GM21515 (cell line): ENCODE results near the gene ARHGAP6.

Experiments used
- ATAC-seq: cut with Tn5 transposase; IDR thresholded peaks from one replicate; pipeline ENCODE4 v1.9.1; 2021; ENCODE audit not compliant: unreplicated experiment

The ARHGAP6 gene

GRCh38 chrX:11465648-11466411, 199.9 kb downstream of the ARHGAP6 start:
- no peak for ATAC-seq

GRCh38 chrX:11464836-11465463, 200.8 kb downstream of the ARHGAP6 start:
- ATAC-seq = no peak

DNA sequence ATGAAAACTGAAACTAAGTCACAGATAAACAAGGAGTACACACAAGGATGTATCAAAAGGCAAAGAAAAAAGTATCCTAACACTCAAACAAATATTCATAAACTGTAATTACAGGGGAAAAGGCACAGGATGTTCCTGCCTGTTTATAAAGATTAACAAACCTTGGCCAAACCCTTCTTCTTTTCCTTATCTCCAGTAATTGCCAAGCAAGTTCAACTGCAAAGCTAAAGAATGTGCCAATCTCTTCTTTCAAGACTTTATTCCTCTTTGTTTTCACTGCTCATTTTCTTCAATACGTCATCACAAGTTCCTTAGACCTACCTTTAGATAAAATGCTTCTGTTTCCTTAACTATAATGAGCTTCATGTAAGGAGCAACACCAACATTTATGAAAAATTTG, 201.3 kb downstream of the ARHGAP6 start:
- ATAC-seq = no peak

GRCh38 chrX:11462648-11463047, 203.1 kb downstream of the ARHGAP6 start:
- ATAC-seq = no peak

- ATAC-seq = no peak
Measured at GRCh38 chrX:11462136-11462535, 203.6 kb downstream of the ARHGAP6 start.

DNA sequence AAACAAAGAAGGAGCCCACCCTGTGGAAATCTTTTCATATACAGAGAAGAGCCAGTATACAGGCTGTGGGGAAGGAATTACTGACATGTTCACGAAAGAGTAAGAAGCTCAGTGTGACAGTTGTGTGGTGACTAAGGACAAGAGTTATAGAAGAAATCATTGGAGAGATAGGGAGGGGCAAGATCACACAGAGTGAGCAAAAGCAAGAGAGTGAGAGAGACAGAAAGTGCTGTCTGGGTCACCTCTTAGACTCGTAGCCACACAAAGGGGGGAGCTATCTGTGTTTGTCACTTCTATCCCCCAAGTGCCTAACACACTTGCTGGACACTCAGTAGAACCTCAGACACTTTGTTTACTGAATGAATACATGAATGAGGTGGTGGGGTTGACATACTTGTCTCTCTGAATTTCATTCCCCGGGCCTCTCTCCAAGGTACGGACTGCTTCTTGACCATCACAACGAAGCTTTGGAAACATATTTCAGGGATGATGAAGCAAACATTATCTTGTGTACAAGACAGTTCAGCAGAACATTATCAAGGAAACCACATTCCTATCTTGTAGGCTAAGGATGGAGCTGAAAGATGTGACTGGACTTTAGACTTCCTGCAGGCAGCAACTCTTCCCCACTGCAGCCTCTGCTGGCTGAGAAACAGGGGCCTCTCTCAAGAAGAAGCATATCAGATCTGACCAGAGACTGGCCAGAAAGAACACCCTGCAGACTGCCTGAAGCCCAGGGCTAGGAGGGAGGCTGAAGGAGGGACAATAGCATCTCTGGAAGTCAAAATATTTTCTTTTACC, 204.3 kb downstream of the ARHGAP6 start:
- no peak for ATAC-seq

DNA sequence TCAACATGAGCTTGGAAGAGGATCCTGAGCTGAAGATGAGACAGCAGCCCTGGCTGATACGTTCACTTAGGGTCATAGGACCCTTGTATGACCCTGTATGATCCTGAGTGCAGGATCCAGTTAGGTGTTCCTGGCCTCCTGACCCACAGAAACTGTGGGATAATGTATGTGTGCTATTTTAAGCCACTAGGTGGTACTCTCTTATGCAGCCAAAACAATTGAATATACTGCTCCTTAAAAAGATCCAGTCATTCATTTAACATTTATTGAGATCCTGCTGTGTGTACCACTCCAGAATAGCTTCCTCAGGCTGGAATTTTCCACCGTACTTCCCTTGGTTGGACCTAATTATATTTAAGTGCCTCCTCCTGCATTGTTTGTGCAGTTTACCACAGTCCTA, 205.4 kb downstream of the ARHGAP6 start:
- ATAC-seq = no peak

DNA sequence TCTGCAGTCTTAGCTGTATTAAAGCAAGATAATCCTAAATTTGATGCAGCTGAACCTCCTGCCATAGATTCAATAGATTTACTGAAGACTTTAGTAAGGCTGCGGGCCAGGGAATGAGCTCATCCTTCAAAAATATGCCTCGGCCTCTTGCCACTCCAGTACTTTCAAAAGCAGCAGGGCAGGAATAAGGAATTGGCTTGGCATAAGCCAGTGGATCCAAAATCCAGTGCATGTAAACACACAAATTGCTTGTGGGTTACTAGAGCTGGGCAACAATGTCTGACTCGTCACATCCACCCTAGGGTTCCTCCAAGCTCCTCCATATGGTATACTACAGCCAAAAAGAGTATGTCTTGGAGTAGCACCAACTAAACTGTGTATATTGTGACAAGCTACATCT, 207.6 kb downstream of the ARHGAP6 start:
- no peak for ATAC-seq

DNA sequence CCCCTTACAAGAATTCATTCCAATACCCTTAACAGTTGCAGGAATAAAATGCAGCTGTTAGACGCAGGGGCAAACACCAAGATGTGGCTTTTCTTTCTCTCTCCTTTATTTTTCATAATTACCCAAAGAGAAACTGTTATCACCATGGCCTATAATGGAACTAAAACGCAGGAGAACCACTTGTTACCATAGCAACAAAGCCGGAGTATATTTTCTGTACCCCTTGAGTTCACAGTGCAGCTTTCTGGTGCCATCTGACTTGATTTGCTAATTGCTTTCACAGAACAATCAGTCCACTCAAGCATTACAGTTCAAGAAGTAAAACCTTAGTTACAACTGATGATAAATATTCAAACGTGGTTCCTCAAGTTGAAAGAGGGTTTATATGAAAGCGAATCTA, 214.6 kb downstream of the ARHGAP6 start:
- ATAC-seq = no peak

DNA sequence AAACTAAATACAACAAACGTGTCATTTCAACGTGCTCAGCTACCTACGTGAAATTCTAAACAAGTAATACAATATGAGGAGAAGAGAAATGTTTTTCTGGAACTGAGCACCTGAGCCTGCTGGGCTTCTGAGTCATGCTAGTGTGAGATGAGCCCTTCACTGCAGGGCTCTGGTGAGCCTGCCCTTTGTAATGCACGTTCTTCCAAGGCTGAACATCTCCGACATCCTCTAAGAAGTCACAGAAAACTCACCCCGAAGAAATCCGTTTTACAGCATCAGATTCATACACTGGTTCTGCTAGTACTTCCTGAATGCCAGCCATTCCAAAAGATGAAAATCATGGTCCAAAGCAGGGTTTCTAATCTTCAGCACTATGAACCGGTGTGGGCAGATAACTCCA, 215.4 kb downstream of the ARHGAP6 start:
- ATAC-seq = no peak

DNA sequence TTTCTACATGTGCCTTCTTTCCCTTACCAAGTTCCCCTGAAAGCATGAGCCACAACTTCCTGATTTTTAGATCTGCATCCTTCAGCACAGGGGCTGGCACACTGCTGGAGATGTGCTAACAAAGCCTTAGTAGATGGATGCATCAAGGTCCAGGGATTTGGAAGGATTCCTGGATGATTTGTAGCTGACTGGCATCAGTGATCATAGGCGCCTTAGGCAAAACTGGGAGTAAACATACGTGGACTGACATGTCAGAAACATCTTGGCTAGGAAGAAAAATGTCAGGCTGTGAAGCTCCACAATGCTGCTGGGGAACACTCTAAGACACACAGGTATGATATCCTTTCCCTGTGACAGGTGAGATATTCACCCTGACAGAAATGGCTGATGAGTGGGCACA, 216.1 kb downstream of the ARHGAP6 start:
- no peak for ATAC-seq

DNA sequence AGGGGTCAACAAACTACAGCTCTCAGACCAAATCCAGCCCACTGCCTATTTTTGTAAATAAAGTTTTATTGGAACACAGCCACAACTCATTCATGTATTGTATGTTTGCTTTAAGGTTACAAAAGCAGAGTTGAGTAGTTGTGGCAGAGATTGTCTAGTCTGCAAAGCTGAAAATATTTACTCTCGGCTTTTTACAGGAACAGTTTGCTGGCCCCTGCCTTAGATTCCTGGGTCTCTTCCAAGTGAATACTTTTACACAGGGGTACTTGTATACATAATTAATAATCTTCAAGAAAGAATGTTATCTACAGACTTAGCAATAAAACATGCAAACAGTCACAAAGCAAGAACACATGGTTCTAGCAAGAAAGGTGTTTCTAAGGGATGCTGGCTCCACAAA, 218.3 kb downstream of the ARHGAP6 start:
- ATAC-seq = no peak

DNA sequence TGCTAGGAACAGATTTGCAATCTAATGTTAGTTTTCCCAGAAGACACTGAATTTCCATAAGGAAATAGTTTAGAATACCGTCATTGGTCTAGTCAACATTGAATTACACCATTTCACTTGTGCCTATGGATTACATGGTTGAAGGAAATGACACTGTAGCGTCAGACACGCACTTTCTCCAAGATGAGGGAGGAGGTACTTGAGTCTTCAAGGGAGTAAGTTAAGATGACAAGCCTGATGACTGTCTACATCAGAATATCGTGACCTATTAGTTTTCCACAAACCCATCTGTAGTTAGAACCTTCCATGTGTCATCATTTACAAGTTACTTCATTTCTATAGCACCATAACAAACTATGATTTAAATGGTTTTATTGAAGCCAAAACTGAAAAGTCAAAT, 218.8 kb downstream of the ARHGAP6 start:
- no peak for ATAC-seq

- no peak for ATAC-seq
Measured at GRCh38 chrX:11446336-11446735, 219.4 kb downstream of the ARHGAP6 start.

DNA sequence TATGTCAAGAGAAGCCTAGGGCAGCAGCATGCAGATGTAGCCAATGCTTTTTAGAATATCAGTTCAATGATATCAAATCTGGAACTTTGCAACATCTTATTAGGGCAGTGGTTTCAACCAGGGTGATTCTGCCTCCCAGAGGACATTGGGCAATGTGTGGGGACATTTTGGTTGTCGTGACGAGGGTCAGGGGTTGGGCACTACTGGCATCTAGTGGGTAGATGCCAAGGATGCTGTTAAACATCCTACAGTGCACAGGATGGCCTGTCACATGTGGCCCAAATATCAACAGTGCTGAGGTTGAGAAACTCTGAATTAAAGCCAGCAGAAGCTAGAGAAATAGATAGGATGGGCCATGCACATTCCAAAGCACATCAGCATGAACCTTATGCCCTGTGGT, 220.2 kb downstream of the ARHGAP6 start:
- ATAC-seq = no peak

DNA sequence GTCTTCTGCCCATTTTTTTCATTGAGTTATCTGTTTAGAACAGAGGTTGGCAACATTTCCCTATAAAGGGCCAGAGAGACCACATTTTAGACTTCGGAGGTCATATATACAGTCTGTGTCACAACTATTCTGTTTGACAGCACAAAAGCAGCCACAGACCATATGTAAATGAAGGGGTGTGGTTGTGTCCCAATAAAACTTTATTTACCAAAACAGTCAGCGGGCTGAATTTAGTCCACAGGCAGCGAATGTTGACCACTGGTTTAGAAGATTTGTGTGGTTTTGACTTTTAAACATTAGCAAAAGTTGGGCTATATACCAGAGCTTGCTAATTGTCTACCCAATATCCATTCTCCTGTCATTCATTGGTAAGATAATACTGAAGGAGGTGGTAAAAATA, 221.7 kb downstream of the ARHGAP6 start:
- no peak for ATAC-seq

DNA sequence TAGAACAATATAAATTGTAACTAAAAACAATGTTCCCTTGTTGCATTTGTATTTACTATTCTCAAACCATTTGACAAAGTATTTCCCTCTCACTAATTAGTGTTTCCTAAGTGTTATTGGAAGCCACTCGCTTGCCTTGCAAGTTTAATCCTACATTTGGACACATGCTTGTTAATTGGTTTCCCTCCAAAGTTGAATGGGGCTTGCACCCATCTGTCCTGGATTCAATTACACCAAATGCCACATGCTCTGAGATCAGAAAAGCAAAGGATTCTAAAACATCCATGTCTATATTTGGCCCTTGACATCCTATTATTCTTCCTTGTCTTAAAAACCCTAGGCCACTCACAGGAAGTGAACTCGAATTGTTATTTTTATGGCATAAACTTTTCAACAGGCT, 225.9 kb downstream of the ARHGAP6 start:
- no peak for ATAC-seq

DNA sequence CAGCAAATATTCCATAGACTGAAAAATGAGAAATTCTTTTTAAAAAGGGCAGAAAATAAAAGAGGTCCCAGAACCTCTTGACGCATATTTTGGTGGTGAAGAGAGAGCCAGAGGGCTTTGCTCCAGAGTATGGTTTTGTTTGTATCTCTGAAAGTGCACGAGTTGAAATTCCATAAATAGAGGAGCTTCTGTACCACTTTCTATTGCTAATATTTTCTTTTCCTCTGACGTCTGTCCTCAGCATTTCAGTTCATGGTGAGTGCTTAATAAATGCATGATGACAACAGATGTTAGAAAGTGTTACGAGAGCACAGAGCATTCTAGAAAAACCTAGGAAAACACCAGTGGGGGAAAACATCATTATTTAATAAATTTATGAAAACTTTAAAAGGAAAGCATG, 227.0 kb downstream of the ARHGAP6 start:
- ATAC-seq = no peak

DNA sequence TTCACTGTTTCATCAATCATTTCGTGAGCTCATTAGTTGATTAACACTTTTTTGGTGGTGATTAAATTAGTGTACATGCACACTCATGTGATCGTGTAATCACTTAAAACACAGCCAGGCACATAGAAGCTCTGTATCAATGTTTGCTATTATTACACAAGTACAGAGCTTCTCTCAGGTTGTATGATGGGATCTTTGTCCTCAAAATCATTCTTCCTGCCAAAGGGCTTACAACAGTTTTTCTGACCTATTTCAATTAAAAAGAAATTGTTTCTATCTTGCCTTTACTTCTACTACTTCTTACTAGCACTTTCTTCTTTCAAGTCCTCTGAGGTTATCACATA, 227.4 kb downstream of the ARHGAP6 start:
- ATAC-seq = no peak

DNA sequence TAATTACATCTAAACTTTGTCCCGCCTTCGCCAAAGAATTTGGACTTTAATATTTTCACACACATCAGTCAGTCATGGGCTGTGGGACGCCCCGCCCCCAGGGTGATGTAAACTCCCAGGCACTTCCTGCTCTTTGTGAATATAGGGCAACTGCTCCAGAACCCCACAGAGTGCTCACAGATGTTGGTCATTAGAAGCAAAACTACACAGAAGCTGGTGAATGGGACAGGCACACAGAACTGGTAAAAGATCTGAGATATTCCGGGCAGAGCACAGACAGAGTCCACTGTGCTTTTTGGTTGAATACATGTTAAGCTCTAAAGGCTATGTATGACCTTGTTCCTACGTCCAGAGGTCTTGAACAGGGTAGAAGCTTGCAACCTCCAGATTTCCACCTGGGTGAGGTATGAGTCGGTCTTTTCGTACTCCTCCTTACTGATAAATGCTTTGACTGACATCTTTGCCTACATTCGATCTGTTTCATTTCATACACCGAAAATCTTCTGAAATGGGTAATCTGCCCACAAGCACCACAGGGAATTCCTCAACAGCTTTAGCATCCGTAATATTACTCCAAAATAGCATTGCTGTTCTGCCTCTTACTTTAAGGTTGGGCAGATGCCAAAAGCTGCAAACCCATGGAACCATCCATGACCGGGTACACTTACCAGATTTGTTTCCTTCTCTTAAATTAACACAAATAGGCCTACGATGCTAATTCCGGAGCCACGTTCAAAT, 227.9 kb downstream of the ARHGAP6 start:
- no peak for ATAC-seq

DNA sequence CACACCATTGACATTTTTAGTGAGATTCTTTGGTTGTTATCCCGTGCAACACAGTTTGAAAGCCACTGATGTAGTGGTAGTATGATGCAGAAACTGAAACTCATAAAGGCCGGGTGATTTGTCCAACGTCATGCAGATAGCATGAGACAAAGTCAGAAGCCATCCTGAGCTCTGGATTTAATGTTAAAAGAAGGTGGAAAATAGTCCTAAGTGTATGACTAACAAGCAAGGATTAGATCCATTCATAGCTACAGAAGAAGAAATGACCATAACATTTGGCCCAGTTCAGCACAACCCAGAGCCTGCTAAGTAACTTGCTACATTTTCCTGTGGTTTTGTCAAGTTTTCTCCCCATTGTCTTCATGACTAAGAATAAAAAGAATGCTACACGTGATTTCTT, 230.2 kb downstream of the ARHGAP6 start:
- ATAC-seq = no peak

- no peak for ATAC-seq
Measured at GRCh38 chrX:11434607-11435006, 231.1 kb downstream of the ARHGAP6 start.
